Testis (tissue), 2 donors: Measurements from ENCODE around the gene TM9SF2.

Source experiments
- POLR2A ChIP-seq: fragments of 450-650 bp; IDR thresholded peaks from one replicate; pipeline ENCODE4 v1.6.1; 2017; ENCODE audit warnings: antibody characterized with exemption, mild to moderate bottlenecking, moderate library complexity
- TF ChIP-seq, protein P1 (sequence below), 3 experiments: fragments of 450-650 bp in 2 of 3; fragments of 200-600 bp in 1 of 3; sonication (generic) in 1 of 3; IDR thresholded peaks; one replicate each; pipeline ENCODE4 v1.5.1; 2016 to 2019; ENCODE audit warnings: antibody characterized with exemption in 3 of 3, mild to moderate bottlenecking in 2 of 3, moderate library complexity in 1 of 3

DNA sequence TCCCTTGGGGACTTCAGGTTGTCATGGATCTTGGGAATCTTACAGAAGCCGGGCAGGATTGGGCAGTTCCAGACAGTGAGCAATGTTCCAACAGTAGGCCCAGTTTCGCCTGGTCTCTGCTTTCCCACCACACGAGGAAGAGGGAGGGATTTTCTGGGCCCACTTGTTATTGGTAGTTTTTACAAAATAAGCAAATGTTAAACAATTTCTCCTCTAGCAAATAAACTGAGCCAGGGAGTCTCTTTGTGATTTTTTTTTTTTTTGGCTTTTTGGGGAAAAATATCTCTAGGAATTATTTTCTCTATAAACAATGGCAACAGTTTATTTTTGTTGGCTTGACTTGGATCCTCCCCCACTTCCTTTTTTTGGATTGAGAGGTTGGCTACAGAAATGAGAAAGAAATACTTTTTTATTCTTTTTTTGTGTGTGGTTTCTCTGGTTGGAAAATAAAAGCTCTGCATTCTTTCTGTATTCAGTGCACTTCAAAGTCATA is 89.3 kb downstream of the TM9SF2 start:
- TF ChIP-seq, protein P1, sequence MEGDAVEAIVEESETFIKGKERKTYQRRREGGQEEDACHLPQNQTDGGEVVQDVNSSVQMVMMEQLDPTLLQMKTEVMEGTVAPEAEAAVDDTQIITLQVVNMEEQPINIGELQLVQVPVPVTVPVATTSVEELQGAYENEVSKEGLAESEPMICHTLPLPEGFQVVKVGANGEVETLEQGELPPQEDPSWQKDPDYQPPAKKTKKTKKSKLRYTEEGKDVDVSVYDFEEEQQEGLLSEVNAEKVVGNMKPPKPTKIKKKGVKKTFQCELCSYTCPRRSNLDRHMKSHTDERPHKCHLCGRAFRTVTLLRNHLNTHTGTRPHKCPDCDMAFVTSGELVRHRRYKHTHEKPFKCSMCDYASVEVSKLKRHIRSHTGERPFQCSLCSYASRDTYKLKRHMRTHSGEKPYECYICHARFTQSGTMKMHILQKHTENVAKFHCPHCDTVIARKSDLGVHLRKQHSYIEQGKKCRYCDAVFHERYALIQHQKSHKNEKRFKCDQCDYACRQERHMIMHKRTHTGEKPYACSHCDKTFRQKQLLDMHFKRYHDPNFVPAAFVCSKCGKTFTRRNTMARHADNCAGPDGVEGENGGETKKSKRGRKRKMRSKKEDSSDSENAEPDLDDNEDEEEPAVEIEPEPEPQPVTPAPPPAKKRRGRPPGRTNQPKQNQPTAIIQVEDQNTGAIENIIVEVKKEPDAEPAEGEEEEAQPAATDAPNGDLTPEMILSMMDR (IDR thresholded peaks at IDR 0.05): no peak
- TF ChIP-seq POLR2A: no peak
